ENCODE data around the gene SYNGR4.

The SYNGR4 gene

DNA sequence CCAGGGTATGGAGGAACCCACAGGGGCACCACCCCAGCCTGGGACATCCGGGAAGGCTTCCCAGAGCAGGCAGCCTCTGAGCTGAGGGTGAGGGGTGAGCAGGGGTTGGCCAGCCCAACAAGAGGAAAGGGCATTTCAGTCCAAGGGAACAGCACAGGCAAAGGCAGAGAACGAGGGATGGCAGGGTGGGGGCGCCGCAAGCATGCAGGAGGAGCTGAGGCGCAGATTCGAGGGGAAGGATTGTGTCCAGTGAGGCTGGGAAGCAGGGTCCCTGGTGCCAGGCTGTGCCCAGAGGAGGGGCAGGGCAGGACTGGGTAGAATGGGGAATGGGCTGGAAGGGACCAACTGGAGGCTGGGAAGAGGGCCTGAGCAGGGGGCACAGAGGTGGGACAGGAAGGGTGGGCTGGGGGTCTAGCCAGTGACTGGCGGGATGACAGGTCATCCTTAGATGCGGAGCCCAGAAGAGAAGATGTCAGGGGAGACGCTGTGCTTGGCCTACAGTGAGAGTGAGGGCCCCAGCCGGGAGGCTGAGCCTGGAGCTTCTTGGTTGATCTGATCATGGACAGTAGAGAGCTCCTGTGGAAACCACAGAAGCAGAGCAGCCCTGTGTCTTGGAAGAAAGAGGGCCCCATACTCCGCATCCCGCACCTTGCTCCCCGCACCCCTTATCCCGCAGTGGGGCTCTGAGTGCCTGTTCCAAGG lies 25.2 kb upstream of the SYNGR4 start:
- Histone ChIP-seq H3K9me3 (ENCODE audit: low read depth, low read length) (no peaks in the 10 kb centered on the region), H3K9ac (ENCODE audit: insufficient read length) (no peak overlapping the region), H3K36me3 (ENCODE audit: insufficient read depth, low read length) (no peaks in the 10 kb centered on the region), H3K4me3 (no peak overlapping the region), H3K27ac (no peak overlapping the region)
- DNase-seq (ENCODE audit: low read depth, low spot score): no peak
- no peak for TF ChIP-seq EZH2 (IDR thresholded peaks at IDR 0.05)
- no peak for TF ChIP-seq FOXP2 (optimal IDR thresholded peaks at IDR 0.05; ENCODE audit: control extremely low read depth, extremely low read length, insufficient read depth)
- no peak for TF ChIP-seq POLR2AphosphoS5 (IDR thresholded peaks at IDR 0.05; ENCODE audit: borderline replicate concordance, low read depth, low read length)

DNA sequence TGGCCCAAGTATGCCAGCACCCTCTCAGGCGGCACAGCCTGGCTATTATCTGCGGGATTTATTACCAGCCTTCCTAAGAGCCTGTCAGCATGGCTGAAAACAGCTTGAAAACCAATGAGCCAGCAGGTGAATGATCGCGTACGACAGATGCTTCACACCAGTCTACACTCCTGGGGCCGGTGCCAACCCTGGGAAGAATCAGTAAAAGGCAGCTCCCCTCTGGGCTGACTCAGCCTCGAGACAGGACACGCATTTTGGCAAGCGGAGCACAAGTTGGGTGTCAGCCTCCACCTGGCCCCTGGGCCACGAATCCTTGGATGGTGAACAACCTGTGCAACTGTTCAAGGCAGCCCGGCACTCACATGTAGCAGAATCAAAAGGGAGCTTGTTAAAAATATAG lies 23.2 kb upstream of the SYNGR4 start:
- no peak for DNase-seq (ENCODE audit: low read depth, low spot score)
- Histone ChIP-seq H3K27ac (no peak overlapping the region), H3K36me3 (ENCODE audit: insufficient read depth, low read length) (no peaks in the 10 kb centered on the region), H3K9ac (ENCODE audit: insufficient read length) (no peak overlapping the region), H3K4me3 (no peak overlapping the region), H3K9me3 (ENCODE audit: low read depth, low read length) (no peaks in the 10 kb centered on the region)
- no peak for TF ChIP-seq EZH2 (IDR thresholded peaks at IDR 0.05)
- TF ChIP-seq FOXP2 (optimal IDR thresholded peaks at IDR 0.05; ENCODE audit: control extremely low read depth, extremely low read length, insufficient read depth): no peak

DNA sequence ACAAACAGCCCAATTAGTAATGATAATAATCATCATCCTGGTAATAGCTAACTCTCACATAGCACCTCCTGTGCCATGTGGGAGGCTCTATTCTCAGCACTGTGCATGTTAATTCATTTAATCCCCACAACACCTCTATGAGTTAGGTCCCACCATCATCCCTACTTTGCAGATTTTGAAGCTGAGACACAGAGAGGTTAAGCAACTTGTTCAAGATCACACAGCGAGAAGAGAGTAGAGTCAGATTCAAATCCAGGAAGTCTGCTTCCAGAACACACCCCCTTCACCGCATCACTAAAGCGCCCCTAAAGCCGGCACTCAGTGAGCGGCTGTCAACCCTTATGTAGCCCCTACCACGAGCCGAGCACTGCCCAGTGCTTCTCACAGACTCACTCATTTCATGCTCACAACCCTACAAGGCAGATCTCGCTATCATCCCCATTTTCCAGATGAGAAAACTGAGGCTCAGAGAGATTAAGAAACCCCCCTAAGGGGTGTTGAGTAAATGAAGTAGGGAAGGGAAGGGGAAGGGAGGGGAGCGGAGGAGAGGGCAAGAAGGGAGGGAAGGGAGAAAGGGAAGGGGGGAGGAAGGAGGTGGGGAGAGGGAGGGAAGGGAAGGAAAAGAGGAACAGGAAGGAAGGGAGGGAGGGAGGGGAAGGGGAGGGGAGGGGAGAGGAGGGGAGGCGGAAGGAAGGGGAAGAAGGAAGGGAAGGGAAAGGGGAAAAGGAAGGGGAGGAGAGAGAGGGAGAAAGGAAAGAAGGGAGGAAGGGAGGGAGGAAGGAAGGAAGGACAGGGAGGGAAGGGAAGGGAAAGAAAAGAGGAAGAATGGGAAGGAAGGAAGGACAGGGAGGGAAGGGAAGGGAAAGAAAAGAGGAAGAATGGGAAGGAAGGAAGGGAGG lies 22.4 kb upstream of the SYNGR4 start:
- TF ChIP-seq POLR2AphosphoS5 (IDR thresholded peaks at IDR 0.05; ENCODE audit: borderline replicate concordance, low read depth, low read length): no peak
- no peak for TF ChIP-seq EZH2 (IDR thresholded peaks at IDR 0.05)
- TF ChIP-seq FOXP2 (optimal IDR thresholded peaks at IDR 0.05; ENCODE audit: control extremely low read depth, extremely low read length, insufficient read depth): no peak
- no peak for DNase-seq (ENCODE audit: low read depth, low spot score)
- Histone ChIP-seq H3K9ac (ENCODE audit: insufficient read length) (no peak overlapping the region), H3K36me3 (ENCODE audit: insufficient read depth, low read length) (no peaks in the 10 kb centered on the region), H3K4me3 (no peak overlapping the region), H3K27ac (no peak overlapping the region), H3K9me3 (ENCODE audit: low read depth, low read length) (no peaks in the 10 kb centered on the region)

- H3K4me3 ChIP-seq: no peak overlapping the region
- TF ChIP-seq EZH2 (IDR thresholded peaks at IDR 0.05): no peak
- no peak for TF ChIP-seq FOXP2 (optimal IDR thresholded peaks at IDR 0.05; ENCODE audit: control extremely low read depth, extremely low read length, insufficient read depth)
- no peak for TF ChIP-seq POLR2AphosphoS5 (IDR thresholded peaks at IDR 0.05; ENCODE audit: borderline replicate concordance, low read depth, low read length)
- no peaks in the 10 kb centered on the region for H3K36me3 ChIP-seq (ENCODE audit: insufficient read depth, low read length)
- no peak for DNase-seq (ENCODE audit: low read depth, low spot score)
- no peak overlapping the region for H3K9ac ChIP-seq (ENCODE audit: insufficient read length)
- no peak overlapping the region for H3K27ac ChIP-seq
- no peaks in the 10 kb centered on the region for H3K9me3 ChIP-seq (ENCODE audit: low read depth, low read length)
Measured at GRCh38 chr19:48342414-48342738, 21.8 kb upstream of the SYNGR4 start.

GRCh38 chr19:48342841-48343540 lies 21.2 kb upstream of the SYNGR4 start:
- Histone ChIP-seq H3K9ac (ENCODE audit: insufficient read length) (no peak overlapping the region), H3K9me3 (ENCODE audit: low read depth, low read length) (no peaks in the 10 kb centered on the region), H3K27ac (no peak overlapping the region), H3K36me3 (ENCODE audit: insufficient read depth, low read length) (no peaks in the 10 kb centered on the region), H3K4me3 (no peak overlapping the region)
- no peak for TF ChIP-seq EZH2 (IDR thresholded peaks at IDR 0.05)
- TF ChIP-seq POLR2AphosphoS5 (IDR thresholded peaks at IDR 0.05; ENCODE audit: borderline replicate concordance, low read depth, low read length): no peak
- TF ChIP-seq FOXP2 (optimal IDR thresholded peaks at IDR 0.05; ENCODE audit: control extremely low read depth, extremely low read length, insufficient read depth): no peak
- no peak for DNase-seq (ENCODE audit: low read depth, low spot score)

GRCh38 chr19:48344892-48345291 lies 19.3 kb upstream of the SYNGR4 start:
- H3K27ac ChIP-seq: no peak overlapping the region
- DNase-seq (ENCODE audit: low read depth, low spot score): no peak
- TF ChIP-seq FOXP2 (optimal IDR thresholded peaks at IDR 0.05; ENCODE audit: control extremely low read depth, extremely low read length, insufficient read depth): no peak
- no peak for TF ChIP-seq EZH2 (IDR thresholded peaks at IDR 0.05)
- no peak for TF ChIP-seq POLR2AphosphoS5 (IDR thresholded peaks at IDR 0.05; ENCODE audit: borderline replicate concordance, low read depth, low read length)

GRCh38 chr19:48346191-48346590 lies 18.0 kb upstream of the SYNGR4 start:
- TF ChIP-seq POLR2AphosphoS5 (IDR thresholded peaks at IDR 0.05; ENCODE audit: borderline replicate concordance, low read depth, low read length) (no peak), FOXP2 (optimal IDR thresholded peaks at IDR 0.05; ENCODE audit: control extremely low read depth, extremely low read length, insufficient read depth) (no peak), EZH2 (IDR thresholded peaks at IDR 0.05) (no peak)
- Histone ChIP-seq H3K27ac (no peak overlapping the region), H3K9ac (ENCODE audit: insufficient read length) (no peak overlapping the region), H3K36me3 (ENCODE audit: insufficient read depth, low read length) (no peaks in the 10 kb centered on the region), H3K9me3 (ENCODE audit: low read depth, low read length) (no peaks in the 10 kb centered on the region), H3K4me3 (no peak overlapping the region)
- no peak for DNase-seq (ENCODE audit: low read depth, low spot score)

More at GRCh38 chr19:48344892-48345291, 19.3 kb upstream of the SYNGR4 start:
- Histone ChIP-seq H3K9ac (ENCODE audit: insufficient read length) (no peak overlapping the region), H3K4me3 (no peak overlapping the region), H3K9me3 (ENCODE audit: low read depth, low read length) (no peaks in the 10 kb centered on the region), H3K36me3 (ENCODE audit: insufficient read depth, low read length) (no peaks in the 10 kb centered on the region)

GRCh38 chr19:48348045-48348444 lies 16.1 kb upstream of the SYNGR4 start:
- no peak for DNase-seq (ENCODE audit: low read depth, low spot score)
- no peak overlapping the region for H3K4me3 ChIP-seq
- no peak overlapping the region for H3K27ac ChIP-seq
- TF ChIP-seq EZH2 (IDR thresholded peaks at IDR 0.05): no peak
- TF ChIP-seq FOXP2 (optimal IDR thresholded peaks at IDR 0.05; ENCODE audit: control extremely low read depth, extremely low read length, insufficient read depth): no peak
- no peak for TF ChIP-seq POLR2AphosphoS5 (IDR thresholded peaks at IDR 0.05; ENCODE audit: borderline replicate concordance, low read depth, low read length)
- no peak overlapping the region for H3K9ac ChIP-seq (ENCODE audit: insufficient read length)
- no peaks in the 10 kb centered on the region for H3K9me3 ChIP-seq (ENCODE audit: low read depth, low read length)
- no peaks in the 10 kb centered on the region for H3K36me3 ChIP-seq (ENCODE audit: insufficient read depth, low read length)

Measured in SK-N-MC (cell line).